Hematopoietic multipotent progenitor cell treated with erythropoietin and hydrocortisone succinate and interleukin-3 and kit ligand, for 8 days (in vitro differentiated cells): ENCODE measurements around the gene SLC7A8.

ENCODE experiments used
- DNase-seq: peaks from one replicate; pipeline ENCODE4 v3.0.0-alpha.2; 2015

Gene SLC7A8

DNA sequence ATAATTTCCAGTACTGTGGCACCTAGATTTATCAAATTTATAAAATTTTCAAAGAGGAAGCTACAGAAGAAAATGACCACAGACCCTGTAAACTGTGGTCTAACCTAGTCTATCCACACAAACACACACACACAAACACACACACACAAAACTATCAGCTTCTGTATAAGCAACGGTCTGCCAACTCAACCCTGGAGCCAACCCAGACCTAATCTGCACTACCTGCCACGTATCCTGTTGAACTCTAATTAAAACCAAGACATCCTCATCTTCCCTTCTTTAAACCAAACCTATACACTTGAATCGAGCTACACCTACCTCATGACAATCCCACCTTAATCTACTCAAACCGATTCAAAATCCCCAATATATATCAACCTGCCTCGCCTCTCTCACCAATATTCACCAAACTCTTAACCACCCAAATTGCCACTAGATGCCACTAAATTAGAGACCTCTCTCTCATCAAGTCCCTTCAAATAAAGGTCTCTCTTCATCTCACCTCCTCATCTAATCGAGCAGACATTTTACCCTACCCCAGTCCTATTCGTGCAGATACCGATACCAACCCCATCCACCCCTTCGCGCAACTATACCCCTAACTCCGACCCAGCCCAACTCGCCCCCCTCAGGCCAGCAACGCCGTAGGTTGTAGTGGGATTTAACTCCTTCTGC is 89.3 kb downstream of the SLC7A8 start:
- DNase-seq: no peak

DNA sequence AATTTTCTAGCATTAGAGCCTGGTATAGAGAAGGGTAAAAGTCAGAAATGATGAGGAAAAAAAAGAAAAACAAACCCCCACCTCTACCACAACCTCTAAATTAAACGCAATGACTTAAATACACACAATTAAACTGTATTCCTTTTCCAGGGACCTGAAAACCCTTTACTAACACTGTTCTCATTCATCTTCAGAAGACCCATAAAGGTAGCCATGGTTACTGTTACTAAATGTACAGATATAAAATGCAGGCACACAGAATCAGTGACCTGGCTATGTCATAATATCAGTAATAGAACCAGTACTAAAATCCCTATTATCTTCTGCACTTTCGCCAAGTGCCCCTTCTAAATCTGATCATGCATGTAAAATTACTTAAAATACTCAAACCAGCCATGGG is 89.9 kb downstream of the SLC7A8 start:
- no peak for DNase-seq

DNA sequence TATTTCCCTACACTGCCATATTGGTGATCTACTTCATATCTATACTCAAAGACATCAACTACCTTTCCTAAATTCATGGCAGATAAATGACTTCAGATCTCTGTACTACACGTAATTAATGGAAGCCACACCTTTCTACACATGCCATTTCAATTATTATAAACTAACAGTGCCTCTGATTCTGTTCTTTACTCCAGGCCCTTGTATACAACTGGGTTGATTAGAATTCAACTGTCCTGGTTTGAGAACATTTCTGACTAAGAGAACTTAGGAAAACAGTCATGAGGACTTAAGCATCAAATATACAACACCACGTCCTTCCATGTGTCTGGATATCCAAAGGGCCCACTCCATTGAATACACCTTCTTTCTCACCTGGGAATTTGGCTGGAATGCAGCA is 90.4 kb downstream of the SLC7A8 start:
- no peak for DNase-seq

DNA sequence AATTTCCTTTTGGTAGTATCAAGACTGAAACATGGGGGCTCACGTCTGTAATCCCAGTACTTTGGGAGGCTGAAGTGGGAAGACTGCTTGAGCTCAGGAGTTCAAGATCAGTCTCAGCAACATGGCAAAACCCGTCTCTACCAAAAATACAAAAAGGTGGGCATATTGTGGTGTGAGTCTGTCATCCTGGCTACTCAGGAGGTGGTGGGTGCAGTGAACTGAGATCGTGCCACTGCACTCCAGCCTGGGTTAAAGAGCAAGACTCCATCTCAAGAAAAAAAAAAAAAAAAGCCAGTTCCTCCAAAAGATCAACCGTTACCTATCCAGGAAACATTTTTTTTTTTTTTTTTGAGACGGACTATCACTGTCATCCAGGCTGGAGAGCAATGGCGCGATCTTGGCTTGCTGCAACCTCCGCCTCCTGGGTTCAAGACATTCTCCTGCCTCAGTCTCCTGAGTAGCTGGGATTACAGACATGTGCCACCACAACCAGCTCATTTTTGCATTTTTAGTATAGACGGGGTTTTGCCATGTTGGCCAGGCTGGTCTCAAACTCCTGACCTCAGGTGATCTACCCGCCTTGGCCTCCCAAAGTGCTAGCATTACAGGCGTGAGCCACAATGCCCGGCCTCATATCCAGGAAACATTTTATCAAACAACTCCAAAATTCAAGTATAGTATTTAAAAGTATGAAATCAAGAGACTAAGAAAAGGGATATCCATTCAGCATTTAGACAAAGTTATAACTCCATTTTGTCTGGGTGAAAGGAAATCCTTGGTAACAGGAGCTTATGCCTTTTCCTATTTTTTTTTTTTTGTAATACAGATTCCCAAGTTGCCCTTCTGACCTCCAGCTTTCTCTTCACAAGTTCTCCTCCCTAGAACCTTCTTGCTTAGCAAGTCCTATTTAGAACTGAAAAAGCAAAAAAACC is 91.9 kb downstream of the SLC7A8 start:
- no peak for DNase-seq

DNA sequence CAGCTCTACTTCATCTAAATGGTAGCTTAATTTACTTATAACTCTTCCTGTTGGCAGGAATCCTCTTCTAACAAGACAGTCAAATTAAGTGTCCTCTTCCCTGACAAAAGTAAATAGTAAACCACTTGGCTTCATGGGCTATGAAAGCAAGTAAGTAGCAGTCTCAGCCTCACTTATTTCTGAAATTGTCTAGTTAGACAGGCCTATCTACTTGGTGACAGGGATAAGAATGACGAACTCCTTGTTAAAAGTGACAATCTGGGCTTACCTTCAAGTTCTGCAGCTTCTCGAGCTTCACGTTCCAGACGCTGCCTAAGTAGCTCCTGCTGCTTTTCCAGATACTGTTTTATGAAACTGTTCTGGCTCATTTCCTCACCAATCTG is 93.2 kb downstream of the SLC7A8 start:
- no peak for DNase-seq

DNA sequence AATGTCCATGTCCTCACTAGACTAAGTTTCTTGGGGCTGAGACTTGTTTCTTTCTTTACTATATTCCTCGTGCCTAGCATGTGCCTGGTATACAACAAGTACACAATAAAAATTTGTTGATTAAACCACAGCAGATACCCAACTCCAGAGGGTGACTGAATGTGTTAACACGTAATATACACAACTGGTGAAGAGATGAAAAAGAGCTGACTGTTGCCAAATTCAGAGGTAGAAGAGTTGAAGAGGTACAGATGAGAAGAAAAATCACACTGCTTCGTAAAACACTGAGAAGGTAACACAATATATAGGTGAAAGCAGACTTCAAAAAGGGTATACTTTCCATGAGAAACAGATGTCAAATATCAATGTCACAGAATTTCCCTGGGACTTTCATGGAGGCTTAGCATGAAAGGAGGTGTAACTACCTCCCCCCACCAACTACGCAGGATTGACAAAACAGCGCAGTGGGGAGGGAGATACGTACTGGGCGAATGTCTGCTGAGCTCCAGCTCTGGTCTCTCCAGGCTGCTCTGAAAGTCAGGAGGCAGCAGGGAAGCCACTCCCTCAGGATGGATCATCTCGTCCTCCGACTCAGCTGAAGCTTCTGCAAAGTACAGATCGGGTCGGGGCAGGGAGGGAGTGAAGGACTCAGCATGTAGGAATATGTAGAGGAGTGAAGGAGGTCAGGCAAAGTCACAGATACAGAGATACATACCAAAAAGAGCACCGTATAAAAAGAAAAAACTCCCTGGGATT is 93.8 kb downstream of the SLC7A8 start:
- DNase-seq: no peak

DNA sequence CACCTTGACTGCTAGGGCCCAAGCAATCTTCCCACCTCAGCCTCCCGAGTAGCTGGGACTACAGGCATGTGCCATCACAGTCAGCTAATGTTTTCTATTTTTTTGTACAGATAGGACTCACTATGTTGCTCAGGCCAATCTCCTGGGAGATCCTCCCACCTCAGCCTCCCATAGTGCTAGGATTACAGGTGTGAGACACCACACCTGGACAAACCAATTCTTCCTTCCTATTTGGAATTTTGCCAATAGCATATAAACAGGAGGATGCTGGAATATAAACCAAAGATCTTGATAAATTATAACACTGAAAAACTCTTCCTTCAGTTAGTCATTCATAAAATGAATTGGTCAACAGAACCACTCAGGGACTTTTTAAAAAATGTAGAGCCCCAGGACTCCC is 96.9 kb downstream of the SLC7A8 start:
- DNase-seq: no peak

DNA sequence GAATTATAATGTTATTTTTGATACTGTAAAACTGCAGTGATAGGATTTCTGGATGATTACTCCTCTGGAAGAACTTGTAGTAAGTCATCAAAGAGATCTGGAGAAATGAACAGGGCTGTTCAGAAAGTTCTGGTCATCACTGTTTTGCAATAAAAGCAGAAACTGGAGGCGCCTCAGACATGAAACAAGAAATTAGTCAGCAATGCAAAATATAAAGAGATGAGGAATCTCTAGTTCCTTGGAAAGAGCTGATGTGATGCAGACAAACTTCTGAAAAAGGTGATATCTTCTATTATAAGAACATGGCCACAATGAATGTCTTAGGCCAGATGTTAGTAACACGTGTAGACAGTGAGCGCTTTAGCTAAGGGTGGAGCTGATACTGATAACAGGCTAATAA is 98.0 kb downstream of the SLC7A8 start:
- no peak for DNase-seq

DNA sequence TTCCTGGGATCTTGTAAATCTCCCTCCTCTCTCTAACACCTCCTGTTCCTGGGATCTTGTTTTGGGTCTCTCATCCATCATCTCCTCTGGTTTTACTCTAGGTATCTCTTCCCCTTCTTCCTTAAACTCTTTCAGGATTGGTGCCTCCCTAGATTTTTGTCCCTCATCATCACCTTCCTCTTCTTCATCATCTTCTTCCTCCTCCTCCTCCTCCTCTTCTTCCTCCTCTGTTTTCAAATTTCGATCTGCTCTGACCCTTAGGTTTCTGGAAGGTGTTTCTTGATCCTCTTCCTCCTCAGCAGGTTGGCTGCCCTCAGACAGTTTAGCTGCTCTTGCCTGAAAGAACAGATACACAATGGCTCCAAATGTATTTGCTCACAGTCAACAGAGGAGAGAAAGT is 103.0 kb downstream of the SLC7A8 start:
- no peak for DNase-seq

DNA sequence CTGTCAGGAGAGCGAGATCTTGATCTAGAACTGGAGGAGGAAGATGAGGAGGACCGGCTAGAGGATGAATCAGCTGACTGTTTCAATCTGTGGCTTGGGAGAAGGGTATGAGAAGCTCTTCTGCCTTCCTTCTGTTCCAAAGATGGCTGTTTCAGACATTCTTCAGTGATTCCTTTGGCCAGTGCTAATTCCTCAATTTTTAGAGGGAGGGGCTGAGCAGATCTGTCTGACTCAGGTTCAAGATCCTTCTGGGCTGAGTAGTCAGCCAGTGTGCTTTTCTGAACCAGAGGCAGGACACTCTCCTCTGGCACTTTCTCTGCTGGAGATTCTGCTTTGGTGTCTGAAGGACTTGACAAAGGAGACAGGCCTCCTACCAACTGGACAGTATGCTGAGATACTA is 103.7 kb downstream of the SLC7A8 start:
- DNase-seq: no peak

DNA sequence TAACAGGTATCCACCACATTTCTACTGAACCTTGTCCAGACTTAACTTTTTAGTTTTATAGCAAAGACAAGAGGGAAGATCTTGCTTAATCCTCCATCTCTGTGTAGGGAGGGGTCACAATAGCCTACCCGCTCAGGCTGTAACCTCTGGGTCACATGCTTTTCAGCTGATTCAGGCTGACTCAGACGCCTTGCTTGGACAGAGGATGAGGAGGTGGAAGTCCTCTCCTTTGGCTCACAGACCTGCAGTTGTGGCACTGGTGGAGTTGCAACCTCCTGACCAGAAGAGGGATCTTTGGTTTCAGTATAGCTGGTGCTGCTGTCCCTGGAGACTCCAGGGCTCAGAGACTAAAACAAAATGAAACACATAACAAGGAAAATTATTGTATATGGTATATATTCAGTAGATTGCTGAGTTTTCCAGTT is 104.8 kb downstream of the SLC7A8 start:
- DNase-seq: peak; percentile 61

DNA sequence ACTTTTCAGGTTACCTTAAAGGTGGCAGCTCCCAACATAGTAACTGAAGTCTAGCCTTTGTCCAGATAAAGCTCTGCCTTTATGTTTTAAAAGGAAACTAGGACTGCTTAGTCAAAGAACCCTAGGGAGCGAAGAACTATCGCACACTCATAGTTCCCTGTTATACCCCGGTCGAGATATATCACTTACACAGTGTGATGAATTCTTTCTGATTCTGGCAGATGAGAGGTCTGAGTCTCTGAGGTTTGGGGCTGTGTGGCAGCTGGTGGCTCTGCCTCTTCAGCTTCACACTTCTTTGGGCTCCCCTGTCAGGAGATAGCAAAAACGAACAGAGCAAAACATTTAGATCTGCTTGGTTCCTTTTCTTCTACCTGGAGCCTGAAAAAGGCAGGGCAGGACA is 105.5 kb downstream of the SLC7A8 start:
- no peak for DNase-seq

DNA sequence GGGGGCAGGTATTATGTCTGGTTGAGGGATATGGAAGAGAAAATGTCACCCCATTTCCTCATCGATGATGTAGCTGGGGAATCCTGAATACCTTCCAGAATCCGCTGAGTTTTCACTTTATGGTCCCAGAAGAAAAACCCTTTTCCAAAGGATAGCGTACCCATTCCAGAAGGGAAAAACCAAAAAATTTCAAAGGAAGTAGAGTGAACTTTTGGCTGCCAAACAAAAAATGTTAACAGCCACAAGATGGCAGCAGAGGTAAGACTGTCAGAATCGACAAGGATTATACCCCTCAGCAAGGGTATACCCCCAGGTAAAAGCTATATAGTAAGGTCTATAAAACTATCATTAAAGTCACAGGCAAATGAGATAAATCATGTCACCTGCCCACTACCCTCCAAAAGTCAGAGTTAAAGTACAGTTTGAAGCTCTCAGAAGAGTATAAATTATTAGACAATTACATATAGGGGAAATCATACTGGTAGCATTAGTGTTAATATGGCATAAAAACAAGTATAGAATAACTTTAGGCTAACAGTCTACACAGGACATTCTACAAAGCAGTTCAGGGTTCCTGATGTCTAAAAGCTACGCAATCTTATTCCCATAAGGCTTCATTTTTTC is 106.6 kb downstream of the SLC7A8 start:
- DNase-seq: peak; percentile 56
